Measurements from ENCODE around the gene FAM76A.

DNA sequence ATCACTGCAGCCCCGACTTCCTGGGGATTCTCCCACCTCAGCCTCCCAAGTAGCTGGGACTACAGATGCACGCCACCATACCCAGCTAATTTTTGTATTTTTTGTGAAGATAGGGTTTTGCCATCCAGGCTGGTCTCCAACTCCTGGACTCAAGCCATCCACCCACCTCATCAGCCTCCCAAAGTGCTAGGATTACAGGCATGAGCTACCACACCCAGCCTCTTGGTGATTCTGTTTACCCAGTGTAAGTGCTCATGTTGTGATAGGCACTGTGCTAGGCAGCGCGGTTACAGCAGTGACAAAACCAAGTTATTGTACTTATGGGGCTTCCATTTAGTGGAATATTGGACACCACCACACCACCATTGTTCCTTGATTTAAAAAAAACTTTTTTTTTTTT is 37.6 kb downstream of the FAM76A start:
- TF ChIP-seq POLR2A (IDR thresholded peaks at IDR 0.05), result no peak
- TF ChIP-seq, protein P1, sequence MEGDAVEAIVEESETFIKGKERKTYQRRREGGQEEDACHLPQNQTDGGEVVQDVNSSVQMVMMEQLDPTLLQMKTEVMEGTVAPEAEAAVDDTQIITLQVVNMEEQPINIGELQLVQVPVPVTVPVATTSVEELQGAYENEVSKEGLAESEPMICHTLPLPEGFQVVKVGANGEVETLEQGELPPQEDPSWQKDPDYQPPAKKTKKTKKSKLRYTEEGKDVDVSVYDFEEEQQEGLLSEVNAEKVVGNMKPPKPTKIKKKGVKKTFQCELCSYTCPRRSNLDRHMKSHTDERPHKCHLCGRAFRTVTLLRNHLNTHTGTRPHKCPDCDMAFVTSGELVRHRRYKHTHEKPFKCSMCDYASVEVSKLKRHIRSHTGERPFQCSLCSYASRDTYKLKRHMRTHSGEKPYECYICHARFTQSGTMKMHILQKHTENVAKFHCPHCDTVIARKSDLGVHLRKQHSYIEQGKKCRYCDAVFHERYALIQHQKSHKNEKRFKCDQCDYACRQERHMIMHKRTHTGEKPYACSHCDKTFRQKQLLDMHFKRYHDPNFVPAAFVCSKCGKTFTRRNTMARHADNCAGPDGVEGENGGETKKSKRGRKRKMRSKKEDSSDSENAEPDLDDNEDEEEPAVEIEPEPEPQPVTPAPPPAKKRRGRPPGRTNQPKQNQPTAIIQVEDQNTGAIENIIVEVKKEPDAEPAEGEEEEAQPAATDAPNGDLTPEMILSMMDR (IDR thresholded peaks at IDR 0.05), result no peak
